ENCODE results near the gene PLXND1.
A peak's percentile ranks its signal among the peaks of the same experiment; 100 is the strongest.

The PLXND1 gene

DNA sequence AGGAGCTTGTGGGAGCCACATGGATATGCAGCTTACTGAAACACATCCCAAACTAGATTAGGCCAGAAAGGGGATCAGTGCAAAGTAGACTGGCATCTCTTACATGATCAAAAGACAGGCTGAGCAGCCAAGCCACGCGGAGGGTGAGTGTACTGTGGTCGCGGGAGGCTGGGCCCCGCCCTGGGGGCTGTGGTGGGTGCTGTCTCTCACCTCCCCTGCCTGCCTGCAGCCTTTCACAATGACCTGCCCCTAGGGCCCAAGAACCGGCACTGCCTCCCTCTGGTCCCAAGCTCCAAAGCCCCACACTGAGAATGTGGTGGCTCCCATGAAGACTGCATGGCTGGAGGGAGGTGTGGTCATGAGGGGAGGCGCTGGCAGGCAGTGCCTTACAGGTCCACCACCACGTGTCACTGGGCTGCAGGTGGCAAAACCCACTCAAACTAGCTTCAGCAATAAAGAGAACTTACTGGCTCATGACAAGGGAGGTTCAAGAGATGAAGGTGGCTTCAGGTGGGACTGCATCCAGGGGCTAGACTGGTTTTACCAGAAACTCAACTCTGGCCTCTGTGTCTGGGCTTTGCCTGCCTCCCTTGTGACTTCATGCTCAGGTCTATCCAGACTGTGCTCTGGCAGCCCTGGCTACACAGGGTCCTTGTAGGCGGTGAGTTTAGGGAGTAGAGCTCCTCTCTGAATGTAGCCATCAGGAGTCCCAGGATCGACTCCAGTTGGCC, 27.4 kb upstream of the PLXND1 start:
- TF ChIP-seq, protein P1, sequence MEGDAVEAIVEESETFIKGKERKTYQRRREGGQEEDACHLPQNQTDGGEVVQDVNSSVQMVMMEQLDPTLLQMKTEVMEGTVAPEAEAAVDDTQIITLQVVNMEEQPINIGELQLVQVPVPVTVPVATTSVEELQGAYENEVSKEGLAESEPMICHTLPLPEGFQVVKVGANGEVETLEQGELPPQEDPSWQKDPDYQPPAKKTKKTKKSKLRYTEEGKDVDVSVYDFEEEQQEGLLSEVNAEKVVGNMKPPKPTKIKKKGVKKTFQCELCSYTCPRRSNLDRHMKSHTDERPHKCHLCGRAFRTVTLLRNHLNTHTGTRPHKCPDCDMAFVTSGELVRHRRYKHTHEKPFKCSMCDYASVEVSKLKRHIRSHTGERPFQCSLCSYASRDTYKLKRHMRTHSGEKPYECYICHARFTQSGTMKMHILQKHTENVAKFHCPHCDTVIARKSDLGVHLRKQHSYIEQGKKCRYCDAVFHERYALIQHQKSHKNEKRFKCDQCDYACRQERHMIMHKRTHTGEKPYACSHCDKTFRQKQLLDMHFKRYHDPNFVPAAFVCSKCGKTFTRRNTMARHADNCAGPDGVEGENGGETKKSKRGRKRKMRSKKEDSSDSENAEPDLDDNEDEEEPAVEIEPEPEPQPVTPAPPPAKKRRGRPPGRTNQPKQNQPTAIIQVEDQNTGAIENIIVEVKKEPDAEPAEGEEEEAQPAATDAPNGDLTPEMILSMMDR (IDR thresholded peaks at IDR 0.05; ENCODE audit: insufficient read depth, low read depth, low read length, missing control alignments), result no peak
- DNase-seq (ENCODE audit: low read depth), result no peak
- H3K4me3 ChIP-seq (ENCODE audit: low read depth, low read length), result no peak overlapping the region

DNA sequence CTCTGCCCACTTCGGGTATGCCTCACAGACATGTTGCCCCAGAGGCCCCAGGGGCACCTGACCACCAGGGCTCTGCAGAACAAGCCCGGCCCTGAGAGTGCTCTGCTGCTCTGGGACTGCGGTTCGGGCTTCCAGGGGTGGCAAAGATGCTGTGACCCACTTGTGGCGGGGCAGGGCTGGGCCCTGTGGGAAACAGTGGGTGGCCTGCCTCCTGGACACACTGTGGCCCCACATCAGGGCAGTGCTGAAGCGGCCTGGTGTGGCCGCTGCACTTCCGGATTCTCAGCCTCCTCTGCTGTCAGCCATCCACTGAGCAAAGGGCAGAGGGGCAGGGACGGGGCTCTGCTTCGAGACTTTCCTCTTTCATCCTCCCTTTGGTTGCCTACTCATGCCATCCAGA, 26.5 kb upstream of the PLXND1 start:
- H3K4me3 ChIP-seq (ENCODE audit: low read depth, low read length), result no peak overlapping the region
- no peak for DNase-seq (ENCODE audit: low read depth)
- TF ChIP-seq, protein P1 (IDR thresholded peaks at IDR 0.05; ENCODE audit: insufficient read depth, low read depth, low read length, missing control alignments), result no peak

DNA sequence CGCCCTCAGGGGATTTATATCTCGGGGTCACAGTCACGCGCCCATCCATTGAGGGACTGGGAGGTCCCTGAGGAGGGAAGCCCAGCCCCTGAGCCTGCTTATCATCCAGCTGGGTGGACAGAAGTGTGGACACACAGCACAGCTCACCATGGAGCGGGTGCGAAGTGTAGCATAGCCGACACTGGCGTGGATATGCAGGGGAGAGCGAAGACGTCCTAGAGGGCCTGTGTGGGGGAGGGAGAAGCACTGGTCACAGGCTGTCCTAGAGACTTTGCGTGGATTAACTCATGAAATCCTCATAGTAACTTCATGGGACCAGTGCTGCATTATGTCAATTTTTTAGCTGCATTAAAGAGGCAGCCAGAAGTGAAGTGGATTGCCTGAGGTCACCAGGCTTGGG, 26.1 kb upstream of the PLXND1 start:
- DNase-seq (ENCODE audit: low read depth), result no peak
- TF ChIP-seq, protein P1 (IDR thresholded peaks at IDR 0.05; ENCODE audit: insufficient read depth, low read depth, low read length, missing control alignments), result no peak
- no peak overlapping the region for H3K4me3 ChIP-seq (ENCODE audit: low read depth, low read length)

DNA sequence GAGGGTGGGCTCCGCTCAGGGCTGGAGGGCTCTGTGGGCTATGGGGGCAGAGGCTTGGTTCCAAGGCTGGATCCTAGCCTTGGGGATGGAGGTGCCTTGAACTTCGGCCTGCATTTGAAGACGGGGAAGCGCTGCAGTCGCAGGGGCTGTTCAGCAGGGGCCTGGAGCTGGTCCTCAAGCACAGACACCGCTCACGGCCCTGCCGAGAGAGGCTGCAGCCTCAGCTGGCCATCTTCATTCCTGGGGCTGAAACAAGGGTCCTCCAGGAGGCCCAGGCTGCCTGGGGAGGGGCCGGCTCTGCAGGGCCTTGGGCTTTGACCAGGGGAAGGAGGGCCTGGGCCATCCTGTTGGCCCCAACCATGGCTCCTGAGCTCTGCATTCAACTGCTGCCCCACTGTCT, 25.6 kb upstream of the PLXND1 start:
- TF ChIP-seq, protein P1 (IDR thresholded peaks at IDR 0.05; ENCODE audit: insufficient read depth, low read depth, low read length, missing control alignments), result no peak
- no peak for DNase-seq (ENCODE audit: low read depth)
- H3K4me3 ChIP-seq (ENCODE audit: low read depth, low read length), result no peak overlapping the region

DNA sequence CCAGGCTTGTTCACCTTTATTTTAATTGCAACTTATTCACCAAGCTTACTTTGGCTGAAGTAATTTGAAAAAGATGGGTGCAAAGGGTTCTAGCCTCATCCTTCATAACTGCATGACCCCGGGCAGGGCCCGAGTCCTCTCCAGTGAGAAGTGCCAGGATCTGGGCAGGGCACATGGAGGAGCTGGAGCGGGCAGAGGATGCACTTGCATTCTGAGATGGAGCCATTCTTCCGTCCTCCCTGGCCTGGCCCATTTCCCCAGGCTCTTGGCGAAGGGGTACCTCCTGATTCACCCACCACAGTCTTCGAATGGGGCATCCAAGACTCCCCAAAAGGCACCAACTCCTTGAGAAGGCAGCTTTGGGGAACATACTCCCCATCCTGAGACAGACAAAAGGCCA, 22.5 kb upstream of the PLXND1 start:
- DNase-seq (ENCODE audit: low read depth), result no peak
- TF ChIP-seq, protein P1 (IDR thresholded peaks at IDR 0.05; ENCODE audit: insufficient read depth, low read depth, low read length, missing control alignments), result no peak
- no peak overlapping the region for H3K4me3 ChIP-seq (ENCODE audit: low read depth, low read length)

DNA sequence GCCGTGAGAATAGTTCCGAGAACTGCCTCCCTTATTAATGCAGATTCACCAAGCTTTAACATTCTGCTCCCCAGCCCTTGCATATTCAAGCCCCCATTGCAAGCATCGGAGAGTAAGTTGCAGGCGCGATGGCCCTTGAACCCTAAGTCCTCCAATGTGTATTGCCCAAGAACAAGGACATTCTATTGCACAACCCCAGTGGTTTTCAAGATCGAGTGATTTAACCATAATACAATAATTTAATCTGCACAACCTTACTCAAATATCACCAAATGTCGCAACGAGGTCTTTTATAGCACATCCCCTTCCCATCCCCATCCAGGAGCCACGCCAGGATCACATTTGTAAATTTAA, 21.7 kb upstream of the PLXND1 start:
- TF ChIP-seq, protein P1 (IDR thresholded peaks at IDR 0.05; ENCODE audit: insufficient read depth, low read depth, low read length, missing control alignments), result no peak
- H3K4me3 ChIP-seq (ENCODE audit: low read depth, low read length), result peak overlapping the region; percentile 65
- no peak for DNase-seq (ENCODE audit: low read depth)
